OCI-LY7 (cell line): ENCODE results near the gene ZRSR2. TPM values are rescaled to one million over a fixed set of nuclear protein-coding genes. Genes with fewer than 3 reads are reported as not detected.

Experiments
- BruUV-seq: library from RNA; stranded (reverse); fragments of 400-500 nt; replicated peaks from 2 replicates; lab custom pipeline; 2021; lab: Mats Ljungman, UMichigan
- CTCF ChIA-PET: fragments of 300-600 bp; sonication (Branson Sonifier 250); formaldehyde crosslinking; loops from one replicate; lab custom pipeline; 2022; ENCODE audit warnings: antibody characterized with exemption; ENCODE audit not compliant: unreplicated experiment; lab: Charles Lee
- POLR2A ChIA-PET: fragments of 300-600 bp; sonication (Branson Sonifier 250); formaldehyde crosslinking; loops from one replicate; lab custom pipeline; 2022; ENCODE audit warnings: antibody characterized with exemption; lab: Charles Lee
- DNase-seq: peaks from one replicate; pipeline ENCODE4 v3.0.0-alpha.2; 2015; ENCODE audit warnings: low spot score
- H2AFZ ChIP-seq: fragments of 200-600 bp; sonication (generic), shearing (Covaris generic); 2 replicates; pipeline ENCODE4 v1.6.1; 2014; ENCODE audit warnings: mild to moderate bottlenecking, antibody characterized with exemption, low read length, moderate library complexity
- H3K27ac ChIP-seq: fragments of 200-600 bp; sonication (generic); 2 replicates; pipeline ENCODE4 v1.5.1; 2014; ENCODE audit warnings: mixed run types, low read depth, mild to moderate bottlenecking, moderate library complexity, low read length, inconsistent platforms; ENCODE audit not compliant: poor library complexity, severe bottlenecking
- H3K36me3 ChIP-seq: fragments of 200-600 bp; sonication (generic); 2 replicates; pipeline ENCODE4 v1.6.1; 2014; ENCODE audit warnings: mild to moderate bottlenecking, antibody characterized with exemption, low read length, moderate library complexity, mixed read lengths; ENCODE audit not compliant: insufficient read depth
- H3K4me1 ChIP-seq: fragments of 200-600 bp; sonication (generic); 2 replicates; pipeline ENCODE4 v1.5.1; 2014; ENCODE audit warnings: mild to moderate bottlenecking, low read length; ENCODE audit not compliant: insufficient read depth, poor library complexity, severe bottlenecking
- H3K4me2 ChIP-seq: fragments of 200-600 bp; sonication (generic); 2 replicates; pipeline ENCODE4 v1.6.1; 2014; ENCODE audit warnings: mild to moderate bottlenecking, low read length
- H3K4me3 ChIP-seq: fragments of 200-600 bp; sonication (generic); 2 replicates; pipeline ENCODE4 v1.5.1; 2014; ENCODE audit warnings: mild to moderate bottlenecking, low read depth, low read length; ENCODE audit not compliant: poor library complexity, severe bottlenecking
- H3K79me2 ChIP-seq: fragments of 200-600 bp; sonication (generic); 2 replicates; pipeline ENCODE4 v1.6.1; 2016; ENCODE audit warnings: low read depth, mild to moderate bottlenecking, low read length, moderate library complexity, mixed read lengths; ENCODE audit not compliant: insufficient read depth
- H3K9me2 ChIP-seq: fragments of 200-600 bp; sonication (generic); 2 replicates; pipeline ENCODE4 v1.6.1; 2016; ENCODE audit warnings: mild to moderate bottlenecking, low read length, mixed read lengths; ENCODE audit not compliant: insufficient read depth
- H3K9me3 ChIP-seq: fragments of 200-600 bp; sonication (generic); 2 replicates; pipeline ENCODE4 v1.6.1; 2014; ENCODE audit warnings: mild to moderate bottlenecking, mixed run types, low read length, mixed read lengths
- H4K20me1 ChIP-seq: fragments of 200-600 bp; sonication (generic); 2 replicates; pipeline ENCODE4 v1.6.1; 2014; ENCODE audit warnings: mild to moderate bottlenecking, antibody characterized with exemption, low read length, moderate library complexity, mixed read lengths; ENCODE audit not compliant: insufficient read depth
- CTCF ChIP-seq: fragments of 200-600 bp; sonication (generic); conservative IDR thresholded peaks from 2 replicates; pipeline ENCODE4 v1.5.1; 2014; ENCODE audit warnings: mild to moderate bottlenecking, antibody characterized with exemption, low read length, moderate library complexity, mixed read lengths
- EZH2phosphoT487 ChIP-seq: fragments of 200-600 bp; sonication (generic); IDR thresholded peaks from 2 replicates; pipeline ENCODE4 v1.6.1; 2018; ENCODE audit warnings: low read depth, borderline replicate concordance, mild to moderate bottlenecking, mixed run types, antibody characterized with exemption, low read length, moderate library complexity, mixed read lengths
- intact Hi-C: fragments of 100-400 bp; cut with micrococcal nuclease; formaldehyde crosslinking; loops from one replicate; pipeline ENCODE4 v1.10.0; 2022; ENCODE audit not compliant: unreplicated experiment
- total RNA-seq, 2 experiments: library from RNA; depleted of rRNA in 1 of 2; stranded (reverse); fragments of >200 nt in 1 of 2; shearing (Covaris generic) in 1 of 2; gene quantifications; 2 replicates each; pipeline ENCODE4 v1.2.3, GENCODE V29; 2014 to 2022

The ZRSR2 gene
- total RNA-seq, 2 experiments from 2014 or later = 6.2 to 14.0 TPM

- TF ChIP-seq EZH2phosphoT487 = no peak
- TF ChIP-seq CTCF = no peak
- POLR2A ChIA-PET = interaction anchor here (1.0 kb wide), 1 partner anchor 25 kb away, joined by 4 read pairs; no protein-coding TSS in a partner anchor
Measured at GRCh38 chrX:15814771-15815365, 24.6 kb downstream of the ZRSR2 start.

GRCh38 chrX:15815779-15816437 is 25.6 kb downstream of the ZRSR2 start:
- Histone ChIP-seq H3K4me3 (no peak overlapping the region), H3K27ac (no peak overlapping the region), H3K4me2 (no peak overlapping the region), H3K9me3 (no peaks in the 10 kb centered on the region), H3K36me3 (peaks cover 65% of the 10 kb centered on the region), H3K79me2 (no peaks in the 10 kb centered on the region), H3K4me1 (no peaks in the 10 kb centered on the region), H2AFZ (no peak overlapping the region), H4K20me1 (no peaks in the 10 kb centered on the region), H3K9me2 (no peaks in the 10 kb centered on the region)
- ChIA-PET POLR2A (interaction anchor here (0.6 kb wide), 2 partner anchors 10 to 16 kb away, joined by 3 read pairs; no protein-coding TSS in a partner anchor), CTCF (no interaction called here)
- TF ChIP-seq CTCF (peak; percentile 49; the same call in 1 of the 2 replicates), EZH2phosphoT487 (no peak)
- peak; percentile 31 for DNase-seq
- BruUV-seq = no TSS peak
- intact Hi-C loops = loop anchor here (10.0 kb wide), 1 partner anchor 159 kb away; no protein-coding TSS in a partner anchor

More at GRCh38 chrX:15814771-15815365, 24.6 kb downstream of the ZRSR2 start:
- Histone ChIP-seq H3K27ac (no peak overlapping the region), H4K20me1 (no peaks in the 10 kb centered on the region), H3K9me3 (no peaks in the 10 kb centered on the region), H3K4me3 (no peak overlapping the region), H3K9me2 (no peaks in the 10 kb centered on the region), H3K4me2 (no peak overlapping the region), H3K36me3 (peaks cover 63% of the 10 kb centered on the region), H3K4me1 (no peaks in the 10 kb centered on the region), H2AFZ (no peak overlapping the region), H3K79me2 (no peaks in the 10 kb centered on the region)
- no TSS peak for BruUV-seq
- CTCF ChIA-PET = no interaction called here
- DNase-seq = no peak
- intact Hi-C loops = loop anchor here (10.0 kb wide), 1 partner anchor 160 kb away; no protein-coding TSS in a partner anchor

GRCh38 chrX:15816438-15816809 is 26.1 kb downstream of the ZRSR2 start:
- Histone ChIP-seq H2AFZ (no peak overlapping the region), H3K9me2 (no peaks in the 10 kb centered on the region), H3K27ac (no peak overlapping the region), H4K20me1 (no peaks in the 10 kb centered on the region), H3K79me2 (no peaks in the 10 kb centered on the region), H3K4me2 (no peak overlapping the region), H3K4me1 (no peaks in the 10 kb centered on the region), H3K4me3 (no peak overlapping the region), H3K36me3 (peaks cover 67% of the 10 kb centered on the region), H3K9me3 (no peaks in the 10 kb centered on the region)
- POLR2A ChIA-PET = interaction anchor here (0.6 kb wide), 1 partner anchor 17 kb away, joined by 3 read pairs; no protein-coding TSS in a partner anchor
- DNase-seq = no peak
- no peak for TF ChIP-seq EZH2phosphoT487
- TF ChIP-seq CTCF = no peak; the same call in 1 of the 2 replicates
- no TSS peak for BruUV-seq
- CTCF ChIA-PET = no interaction called here
- intact Hi-C loops = loop anchor here (10.0 kb wide), 1 partner anchor 158 kb away; no protein-coding TSS in a partner anchor
